ENCODE results near the gene ANKRD18A.
A peak's percentile ranks its signal among the peaks of the same experiment; 100 is the strongest.

ANKRD18A gene

DNA sequence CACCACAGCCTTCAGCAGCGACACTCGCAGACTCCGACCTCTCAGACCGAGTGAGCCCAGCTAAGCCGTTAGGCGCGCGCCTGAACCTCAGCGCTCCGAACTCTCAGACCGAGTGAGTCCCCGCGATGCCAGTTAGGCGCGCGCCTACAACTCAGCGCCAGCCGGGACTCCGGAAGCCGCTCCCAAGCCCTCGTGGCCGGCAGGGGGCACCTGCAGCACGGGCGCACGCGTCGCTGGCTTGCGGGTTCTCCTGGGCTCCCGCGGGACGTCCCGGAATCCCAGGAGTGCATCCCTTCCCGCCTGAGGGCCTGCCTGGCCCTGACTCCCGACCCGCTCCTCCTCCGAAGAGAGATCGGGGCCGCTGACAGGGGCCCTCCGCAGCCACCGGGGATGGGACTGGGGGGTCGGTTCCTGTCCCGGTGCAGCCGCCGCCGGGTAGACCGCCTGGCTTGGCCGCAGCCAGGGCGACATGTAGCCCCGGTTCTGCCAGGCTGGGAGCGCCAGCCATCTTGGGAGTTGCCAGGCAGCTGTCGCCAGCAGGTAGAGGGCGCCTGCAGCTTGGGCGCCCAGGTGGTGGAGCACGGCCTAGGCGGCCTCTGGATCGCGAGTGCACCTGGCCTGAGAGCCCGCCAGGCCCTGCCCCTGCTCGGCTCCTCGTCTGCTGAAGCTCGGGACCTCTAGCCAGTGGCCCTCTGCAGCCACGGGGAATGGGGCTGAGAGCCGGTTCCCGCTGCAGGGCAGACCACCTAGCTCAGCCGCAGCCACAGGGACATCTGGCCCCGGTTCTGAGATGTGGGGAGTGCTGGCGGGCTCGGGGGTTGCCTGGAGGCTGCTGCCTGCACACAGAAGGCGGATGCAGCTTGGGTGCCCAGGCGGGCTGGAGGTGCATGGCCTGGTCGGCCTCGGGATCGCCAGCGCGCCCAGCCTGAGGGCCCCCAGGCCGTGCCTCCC is at the start of gene ANKRD18A:
TSS of gene ANKRD18A (minus strand) at position 114 of the 951 bp plus-strand sequence. CDS start 311 bp downstream, outside the sequence.
- DNase-seq (ENCODE audit: low read depth in 2 of 2) = peak; percentile 71 to 76

DNA sequence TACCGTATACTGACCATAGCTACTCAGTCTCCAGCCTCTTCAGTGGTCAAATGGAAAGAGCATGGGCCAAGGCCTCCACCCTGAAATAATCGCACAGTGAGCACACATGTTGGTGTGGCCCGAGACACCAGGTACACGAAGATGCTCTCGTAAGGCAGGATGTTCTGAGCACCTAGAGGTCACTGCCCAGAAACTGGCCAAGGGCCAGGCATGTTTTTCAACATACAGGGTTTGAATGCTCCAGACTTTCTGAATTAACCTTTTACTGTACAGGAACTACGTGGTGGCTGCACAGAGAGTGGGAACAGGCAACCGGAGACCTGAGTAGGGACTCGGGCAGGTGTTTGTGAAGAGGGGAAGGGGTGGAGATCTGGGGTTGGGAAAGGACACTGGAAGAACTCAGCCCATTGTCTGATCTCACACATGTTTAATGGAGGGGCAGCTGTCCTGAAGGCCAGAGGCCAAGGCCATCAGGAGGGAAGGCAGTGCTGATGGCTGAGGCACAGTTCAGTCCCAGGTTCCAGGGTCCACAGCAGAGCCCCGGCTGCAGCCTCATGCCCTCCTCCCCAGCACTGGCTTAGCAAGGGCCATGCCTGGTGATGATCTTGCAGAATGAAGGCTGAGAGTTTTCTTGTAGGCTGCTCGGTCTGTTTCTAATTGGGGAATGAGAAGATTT is 48.5 kb upstream of the ANKRD18A start:
- no peak for DNase-seq (ENCODE audit: low read depth in 2 of 2)

DNA sequence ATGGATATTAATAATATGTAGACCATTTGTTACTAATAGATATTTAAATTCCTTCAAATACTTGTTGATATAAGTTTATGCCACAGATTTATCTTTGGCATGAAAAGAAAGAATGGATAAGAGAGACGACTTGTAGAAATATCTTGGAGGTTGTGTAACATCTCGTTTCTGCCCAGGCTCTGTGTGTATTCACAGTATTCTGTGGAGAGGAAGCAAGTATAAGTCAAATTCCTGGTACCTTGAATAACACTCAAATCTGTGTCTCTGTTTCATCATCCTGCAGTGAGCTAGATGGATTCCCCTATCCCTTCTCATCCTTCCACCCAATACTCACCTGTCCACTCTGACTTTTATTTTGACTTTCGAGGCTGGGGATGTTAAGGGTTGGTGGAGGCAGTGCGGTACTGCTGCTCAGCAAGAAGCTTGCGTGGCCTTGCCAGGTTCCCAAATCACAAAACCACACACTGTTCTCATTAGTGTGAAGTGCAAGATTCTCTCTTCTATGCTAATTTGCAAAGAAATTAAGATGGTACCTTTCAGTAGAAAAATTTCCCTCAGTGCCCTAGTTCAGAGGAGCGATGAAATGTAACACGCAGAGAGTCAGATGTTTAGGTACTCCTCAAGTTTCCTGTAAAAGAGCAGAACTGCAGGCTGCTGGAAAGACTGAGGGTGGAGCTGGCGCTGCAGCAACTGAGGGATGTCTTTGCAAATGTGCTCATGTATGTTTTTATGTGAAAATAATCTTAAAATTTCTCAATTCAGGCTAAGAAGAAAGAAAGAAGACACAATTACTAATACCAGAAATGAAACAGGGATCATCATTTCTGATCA is 42.6 kb upstream of the ANKRD18A start:
- DNase-seq (ENCODE audit: low read depth in 2 of 2) = no peak

DNA sequence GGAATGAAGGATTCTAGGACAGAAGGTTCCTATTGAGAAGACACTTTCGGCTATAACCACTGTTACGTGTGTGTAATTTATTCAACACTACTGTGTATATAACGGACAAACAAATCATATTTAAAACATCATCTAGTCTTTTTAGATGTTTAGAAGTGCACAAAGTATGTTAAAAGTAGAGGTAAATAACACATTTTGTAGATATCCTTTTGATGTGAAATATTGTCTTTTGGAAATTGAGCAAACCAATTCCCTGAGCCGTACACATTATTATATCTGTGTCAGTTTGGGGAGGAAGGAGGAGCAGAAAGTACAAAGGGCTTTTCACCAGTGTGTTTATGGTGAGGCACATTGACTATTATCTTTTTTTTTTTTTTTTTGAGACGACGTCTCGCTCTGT is 39.1 kb upstream of the ANKRD18A start:
- no peak for DNase-seq (ENCODE audit: low read depth in 2 of 2)

DNA sequence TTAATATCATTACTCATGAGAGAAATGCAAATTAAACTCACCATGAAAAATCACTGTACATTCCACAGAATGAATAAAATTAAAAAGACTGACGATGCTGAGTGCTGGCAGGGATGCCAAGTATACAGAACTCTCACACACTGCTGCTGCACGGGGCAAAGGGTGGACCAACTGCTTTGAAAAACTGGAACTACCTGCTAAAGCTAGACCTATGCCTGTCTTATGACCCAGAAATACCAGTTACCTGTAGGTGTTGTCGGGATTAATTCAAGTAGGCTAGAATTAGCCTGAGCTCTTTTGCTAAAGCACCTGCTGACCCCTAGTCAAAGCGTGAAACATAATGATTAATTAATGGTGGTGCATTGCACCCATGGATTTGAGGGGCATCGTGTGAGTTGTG is 36.5 kb upstream of the ANKRD18A start:
- DNase-seq (ENCODE audit: low read depth in 2 of 2) = no peak

DNA sequence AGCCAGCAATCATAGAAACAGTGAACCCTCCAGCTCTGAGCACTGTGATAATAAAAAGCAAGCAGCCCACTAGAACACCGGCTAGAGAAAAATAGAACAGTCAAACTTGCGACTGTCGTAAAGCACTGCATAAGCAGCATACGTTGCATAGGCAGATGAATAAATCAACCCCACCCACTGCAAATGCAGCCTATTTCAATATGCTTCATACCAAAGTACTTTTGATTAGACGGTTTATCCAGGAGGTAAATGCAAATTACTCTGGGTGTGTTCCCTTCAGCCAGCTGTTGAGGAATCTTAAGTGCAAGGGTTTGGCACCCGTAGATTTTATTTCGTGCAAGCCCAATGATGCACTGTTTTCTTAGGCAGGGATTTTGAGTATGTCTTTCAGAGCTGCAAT is 32.1 kb upstream of the ANKRD18A start:
- no peak for DNase-seq (ENCODE audit: low read depth in 2 of 2)

DNA sequence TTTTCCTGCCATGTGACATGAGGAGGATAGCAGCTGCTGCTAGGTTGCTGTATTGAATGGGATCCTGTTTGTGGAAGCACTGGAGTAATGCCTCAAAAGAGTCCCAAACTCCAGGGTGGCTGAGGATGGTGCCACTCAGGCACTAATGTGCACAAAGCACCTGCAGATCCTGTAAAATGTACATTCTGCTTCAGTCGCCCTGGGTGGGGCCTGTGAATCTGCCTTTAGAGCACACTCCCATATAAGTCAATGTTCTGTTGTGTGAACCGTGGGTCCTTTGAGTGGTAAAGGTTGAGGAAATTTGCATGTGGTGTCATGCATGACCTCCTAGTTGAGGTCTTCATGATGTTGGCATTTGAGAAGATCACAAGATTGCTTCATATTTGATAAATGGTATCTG is 31.6 kb upstream of the ANKRD18A start:
- DNase-seq (ENCODE audit: low read depth in 2 of 2) = no peak

DNA sequence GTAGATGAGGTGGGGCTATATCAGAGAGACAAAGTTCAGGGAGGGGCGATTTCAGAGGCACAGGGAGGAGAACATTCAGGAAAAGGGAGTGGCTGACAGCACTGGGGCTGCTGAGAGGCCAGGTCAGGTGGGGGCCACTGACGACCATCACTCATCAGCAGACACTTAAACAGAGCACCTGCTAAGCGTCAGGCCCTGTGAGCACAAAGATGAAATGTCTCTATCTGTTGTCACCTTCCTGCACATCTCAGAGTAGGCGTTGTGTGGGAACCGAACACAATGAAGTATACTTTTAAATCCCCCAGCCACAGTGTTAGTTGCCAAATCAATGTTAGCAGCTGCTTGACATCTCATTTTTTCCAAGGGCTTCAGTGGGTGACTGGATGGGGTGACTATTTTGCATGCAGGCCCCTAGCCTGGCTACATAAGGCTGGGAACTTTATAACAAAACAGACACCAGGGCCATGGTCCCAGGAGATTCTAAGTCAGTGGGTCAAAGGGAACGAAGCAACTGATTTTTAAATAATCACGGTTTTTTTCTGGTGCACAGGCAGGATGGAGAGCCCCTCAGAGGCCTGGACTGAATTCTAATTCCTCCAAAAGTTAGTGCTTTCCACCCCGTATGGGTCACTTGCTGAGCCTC is 31.1 kb upstream of the ANKRD18A start:
- DNase-seq (ENCODE audit: low read depth in 2 of 2) = no peak

DNA sequence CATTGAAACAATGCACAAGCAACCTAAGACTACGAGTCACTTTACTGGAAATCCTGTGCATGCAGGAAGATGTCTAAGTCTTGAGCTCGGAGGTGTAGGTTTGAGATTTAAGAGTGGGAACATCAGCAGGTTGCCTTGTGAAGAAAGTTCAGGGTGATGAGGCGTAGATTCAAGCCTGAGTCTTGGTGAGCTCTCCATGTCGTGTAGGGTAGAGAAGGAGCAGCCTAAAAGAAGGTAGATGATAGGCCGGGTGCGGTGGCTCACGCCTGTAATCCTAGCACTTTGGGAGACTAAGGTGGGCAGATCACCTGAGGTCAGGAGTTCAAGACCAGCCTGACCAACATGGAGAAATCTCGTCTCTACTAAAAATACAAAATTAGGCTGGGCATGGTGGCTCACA is 30.2 kb upstream of the ANKRD18A start:
- DNase-seq (ENCODE audit: low read depth in 2 of 2) = no peak

DNA sequence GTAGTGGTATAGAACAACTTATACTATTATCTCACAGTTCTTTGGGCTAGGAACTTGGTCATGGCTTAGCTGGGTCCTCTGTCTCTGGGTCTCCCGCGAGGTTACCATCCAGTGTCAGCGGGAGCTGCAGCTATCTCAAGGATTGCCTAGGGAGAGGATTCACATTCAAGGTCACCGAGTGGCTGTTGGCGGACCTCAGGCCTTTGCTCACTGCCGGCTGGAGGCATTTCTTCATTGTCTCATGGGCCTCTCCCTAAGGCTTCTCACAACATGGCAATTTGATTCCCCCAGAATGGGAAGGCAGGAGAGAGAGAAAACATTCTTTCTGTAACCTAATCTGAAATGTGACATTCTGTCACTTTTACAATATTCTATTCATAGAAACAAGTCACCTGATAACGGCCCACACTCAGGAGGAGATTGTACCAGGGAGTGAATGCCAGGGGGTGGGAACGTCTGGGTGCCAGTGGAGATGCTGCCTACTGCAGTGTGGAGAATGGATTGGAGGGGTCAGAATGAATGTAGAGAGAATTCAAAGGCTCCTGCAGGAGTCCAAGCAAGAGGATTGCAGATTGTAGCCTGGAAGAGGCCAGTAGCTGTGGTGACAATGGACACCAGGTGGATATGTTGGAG is 29.5 kb upstream of the ANKRD18A start:
- no peak for DNase-seq (ENCODE audit: low read depth in 2 of 2)

DNA sequence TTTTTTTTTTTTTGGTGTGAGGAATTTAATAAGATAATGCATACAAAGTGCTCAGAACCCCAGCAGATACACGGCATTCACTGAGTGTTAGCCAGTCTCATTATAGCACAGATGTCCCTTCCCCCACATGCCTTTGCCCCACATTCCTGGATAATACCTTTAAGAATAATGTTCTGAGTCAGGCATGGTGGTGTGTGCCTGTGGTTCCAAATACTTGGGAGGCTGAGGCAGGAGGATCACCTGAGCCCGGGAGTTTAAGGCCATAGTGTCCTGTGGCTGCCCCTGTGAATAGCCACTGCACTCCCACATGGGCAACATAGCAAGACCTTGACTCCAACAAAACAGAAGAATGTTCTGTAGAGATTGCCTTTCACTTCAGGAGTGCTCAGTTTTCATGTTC is 24.2 kb upstream of the ANKRD18A start:
- no peak for DNase-seq (ENCODE audit: low read depth in 2 of 2)

DNA sequence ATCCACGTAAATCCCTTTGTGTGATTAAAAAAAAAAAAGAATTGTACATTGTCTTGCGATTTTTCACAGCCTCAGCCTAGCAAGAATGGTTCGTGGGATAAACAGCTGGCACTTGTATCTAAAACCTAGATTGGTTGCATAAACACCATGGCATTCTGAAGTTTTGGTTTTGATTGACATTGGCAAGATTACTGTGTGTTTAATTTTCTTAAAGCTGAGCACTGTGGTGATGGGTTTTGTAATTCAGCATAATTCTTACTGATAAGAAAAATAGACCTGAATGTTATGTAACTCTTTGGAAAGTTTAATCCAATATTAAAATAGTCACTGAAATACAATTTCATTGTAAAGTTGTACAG is 23.4 kb upstream of the ANKRD18A start:
- DNase-seq (ENCODE audit: low read depth in 2 of 2) = no peak

DNA sequence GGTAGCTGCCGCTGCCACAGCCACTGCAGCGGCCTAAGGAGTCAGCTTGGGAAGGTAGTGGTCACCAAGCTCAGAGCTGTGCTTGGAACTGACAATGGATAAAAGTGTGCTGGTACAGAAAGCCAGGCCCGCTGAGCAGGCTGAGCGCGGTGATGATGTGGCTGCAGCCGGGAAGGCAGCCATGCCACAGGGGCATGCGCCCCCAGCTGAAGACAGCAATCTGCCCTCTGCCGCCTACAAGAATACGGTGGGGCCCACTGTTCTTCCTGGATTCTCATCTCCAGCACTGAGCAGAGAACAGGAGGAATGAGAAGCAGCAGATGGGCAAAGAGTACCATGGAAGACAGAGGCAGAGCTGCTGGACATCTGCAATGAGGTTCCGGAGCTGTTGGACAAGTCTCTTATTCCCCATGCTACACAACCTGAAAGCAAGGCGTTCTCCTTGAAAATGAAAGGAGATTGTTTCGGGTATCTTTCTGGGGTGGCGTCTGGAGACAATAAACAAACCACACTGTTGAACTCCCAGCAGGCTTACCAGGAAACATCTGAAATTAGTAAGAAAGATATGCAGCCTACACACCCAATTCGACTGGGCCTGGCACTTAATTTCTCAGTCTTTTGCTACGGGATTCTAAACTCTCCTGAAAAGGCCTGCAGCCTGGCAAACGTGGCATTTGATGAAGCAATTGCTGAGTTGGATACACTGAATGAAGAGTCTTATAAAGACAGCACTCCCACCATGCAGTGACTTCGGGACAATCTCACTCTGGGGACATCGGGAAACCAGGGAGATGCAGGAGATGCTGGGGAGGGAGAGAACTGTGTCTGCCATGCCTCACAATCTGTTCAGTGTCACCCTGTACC is 22.8 kb upstream of the ANKRD18A start:
- DNase-seq (ENCODE audit: low read depth in 2 of 2) = no peak

DNA sequence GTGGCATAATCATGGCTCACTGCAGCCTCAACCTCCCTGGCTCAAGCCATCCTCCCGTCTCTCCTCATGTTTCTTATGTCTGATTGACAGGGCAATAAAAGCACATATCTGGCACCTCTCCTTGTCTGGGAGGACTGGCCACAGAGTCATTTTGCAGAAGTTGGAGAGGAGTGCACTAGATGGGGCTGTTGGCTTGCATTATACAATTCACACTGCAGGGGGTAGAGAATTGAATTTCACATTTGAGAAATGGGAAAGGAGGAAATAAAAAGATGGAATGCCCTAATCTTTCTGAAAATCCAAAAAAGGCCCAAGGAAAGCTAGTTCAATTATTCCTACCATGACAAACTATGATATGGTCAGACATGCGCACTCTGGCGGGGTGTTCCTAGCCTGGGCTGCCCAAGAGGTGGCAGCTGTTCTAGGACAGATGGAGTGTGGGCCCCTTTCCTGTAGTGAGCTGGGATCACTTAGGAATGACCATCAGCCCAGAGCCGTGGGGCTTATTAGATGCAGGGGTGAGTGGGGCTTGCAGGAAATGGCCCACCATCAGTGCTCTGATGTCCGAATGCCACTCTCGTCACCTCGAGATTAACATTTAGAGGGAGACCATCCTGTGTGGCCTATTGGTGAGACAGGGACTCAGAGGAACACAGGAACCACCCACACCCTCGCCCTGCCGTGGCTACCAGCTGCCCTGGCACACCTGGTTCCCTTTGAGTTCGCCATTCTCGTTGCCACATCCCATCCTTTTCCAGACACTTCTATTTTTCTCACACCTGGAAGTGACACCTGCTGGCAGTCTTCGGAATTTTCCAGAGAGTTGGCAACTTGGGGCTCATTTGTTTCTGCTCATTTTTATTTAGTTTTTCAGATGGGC is 21.8 kb upstream of the ANKRD18A start:
- DNase-seq (ENCODE audit: low read depth in 2 of 2) = no peak

DNA sequence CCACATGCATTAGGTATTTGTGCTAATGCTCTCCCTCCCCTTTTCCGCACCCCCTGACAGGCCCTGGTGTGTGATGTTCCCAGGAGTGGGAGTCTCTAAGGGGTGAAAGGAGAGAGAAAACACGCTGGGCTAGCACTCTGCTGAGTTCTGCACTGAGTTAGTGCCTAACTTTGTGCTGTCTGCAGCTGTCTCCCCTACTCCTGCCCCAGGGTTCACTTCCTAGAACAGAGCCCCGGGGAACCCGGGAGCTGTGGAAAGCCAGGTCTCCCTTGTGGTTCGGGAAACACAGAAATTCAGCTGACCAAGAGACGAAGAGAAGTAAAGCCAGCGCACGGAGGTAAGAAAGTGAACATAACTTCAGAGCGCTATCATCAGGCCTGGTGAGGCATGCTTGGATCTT is 20.7 kb upstream of the ANKRD18A start:
- no peak for DNase-seq (ENCODE audit: low read depth in 2 of 2)

DNA sequence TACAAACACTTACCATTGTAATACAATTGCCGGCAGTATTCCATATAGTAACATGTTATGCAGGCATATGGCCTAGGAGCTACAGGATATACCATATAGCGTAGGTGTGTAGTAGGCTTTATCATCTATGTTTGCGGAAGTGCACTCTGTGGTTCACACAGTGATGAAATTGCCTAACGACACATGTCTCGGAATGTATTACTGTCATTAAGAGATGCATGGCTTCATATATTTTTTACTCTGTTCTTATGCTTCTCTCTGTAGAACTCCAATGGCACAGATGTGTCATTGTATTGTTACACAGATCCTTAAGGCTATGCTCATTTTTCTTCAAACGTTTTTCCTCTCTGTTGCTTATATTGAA is 19.2 kb upstream of the ANKRD18A start:
- no peak for DNase-seq (ENCODE audit: low read depth in 2 of 2)

DNA sequence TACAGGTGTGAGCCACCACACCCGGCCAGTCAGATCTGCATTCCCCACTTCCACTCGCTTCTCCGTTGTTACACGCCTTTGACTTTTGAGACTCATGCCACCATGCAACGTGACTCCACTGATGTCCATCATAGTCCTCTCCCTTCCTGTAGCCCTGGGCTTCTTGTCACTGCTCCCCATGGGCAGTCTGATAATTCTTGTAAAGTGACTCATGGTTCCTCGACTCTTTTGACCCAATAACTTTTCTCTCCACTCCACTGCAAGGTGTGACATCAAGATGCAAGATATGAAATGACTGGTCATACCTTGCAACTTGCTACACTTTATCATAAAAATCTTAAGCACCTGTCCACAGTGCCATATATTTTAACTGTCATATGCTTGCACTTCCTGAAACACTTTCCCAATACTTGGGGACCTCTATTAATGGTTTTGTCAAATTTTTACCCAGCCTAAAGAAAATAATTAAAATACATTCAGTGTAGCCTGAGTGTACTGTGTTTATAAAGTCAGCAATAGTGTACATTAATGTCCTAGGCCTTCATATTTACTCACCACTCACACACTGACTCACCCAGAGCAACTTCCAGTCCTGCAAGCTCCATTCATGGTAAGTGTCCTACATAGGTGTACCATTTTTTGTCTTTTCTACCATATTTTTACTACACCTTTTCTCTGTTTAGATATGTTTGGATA is 18.6 kb upstream of the ANKRD18A start:
- DNase-seq (ENCODE audit: low read depth in 2 of 2) = no peak

DNA sequence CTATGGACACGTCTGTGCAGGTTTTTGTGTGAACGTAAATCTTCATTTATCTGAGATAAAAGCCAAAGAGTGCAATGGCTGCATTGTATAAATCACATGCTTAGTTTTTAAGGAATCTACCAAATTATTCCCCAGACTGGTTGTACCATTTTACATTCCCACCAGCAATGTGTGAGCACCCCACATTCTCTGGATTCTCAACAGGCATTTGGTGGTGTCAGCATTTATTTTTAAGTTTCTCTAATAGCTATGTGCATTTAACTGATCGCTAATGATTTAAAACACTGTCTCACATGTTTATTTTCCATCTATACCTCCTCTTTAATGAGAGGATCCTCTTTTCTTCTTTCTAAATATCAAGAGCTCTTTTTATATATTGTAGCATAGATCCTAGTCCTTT is 13.9 kb upstream of the ANKRD18A start:
- DNase-seq (ENCODE audit: low read depth in 2 of 2) = no peak

DNA sequence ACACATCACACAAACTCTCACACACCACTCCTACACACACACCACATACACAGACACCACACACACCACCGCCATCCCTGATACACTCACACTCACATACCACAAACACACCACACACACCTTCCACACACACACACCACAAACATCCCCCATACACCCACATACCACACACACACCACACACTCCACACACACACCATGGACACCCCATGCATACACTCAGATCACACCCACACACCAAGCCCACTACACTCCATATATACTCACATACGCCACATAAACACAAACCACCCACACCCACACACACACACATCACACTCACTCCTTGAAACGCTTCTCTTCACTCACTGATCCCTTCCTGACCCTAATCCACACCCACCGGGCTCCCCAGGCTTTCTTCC is 9.1 kb upstream of the ANKRD18A start:
- DNase-seq (ENCODE audit: low read depth in 2 of 2) = no peak
